B cell (primary cell): ENCODE results near the gene AATK. TPM values are rescaled to one million over a fixed set of nuclear protein-coding genes. Genes with fewer than 3 reads are reported as not detected.

ENCODE experiments used
- ATAC-seq: fragments of 200-7000 bp; cut with Tn5 transposase; one replicate; pipeline ENCODE4 v1.10.0; 2021; ENCODE audit warnings: low read depth, mild to moderate bottlenecking, moderate number of reproducible peaks, moderate library complexity
- CTCF ChIA-PET: fragments of 350-600 bp; sonication (Branson Sonifier 250); formaldehyde crosslinking; loops from one replicate; lab custom pipeline; 2021; ENCODE audit warnings: antibody characterized with exemption, inconsistent platforms; lab: Charles Lee
- POLR2A ChIA-PET: fragments of 350-600 bp; sonication (Branson Sonifier 250); formaldehyde crosslinking; loops from one replicate; lab custom pipeline; 2021; ENCODE audit warnings: antibody characterized with exemption; lab: Charles Lee
- DNase-seq: peaks from one replicate; pipeline ENCODE4 v3.0.0; 2013
- H2AFZ ChIP-seq: 2 replicates; pipeline ENCODE4 v1.6.1; 2012; ENCODE audit warnings: mild to moderate bottlenecking, low read depth, low read length; ENCODE audit not compliant: insufficient read depth, poor library complexity, severe bottlenecking
- H3K27ac ChIP-seq, 2 donors: 1 replicate in 1 of 2; 2 replicates in 1 of 2; pipeline ENCODE4 v1.5.1; 2012 to 2013; ENCODE audit warnings: low read length in 2 of 2, mild to moderate bottlenecking in 2 of 2, moderate library complexity in 1 of 2
- H3K27me3 ChIP-seq, 4 experiments: fragments of 200-600 bp in 1 of 4; sonication (generic) in 1 of 4; replicated peaks in 1 of 4; 1 replicate in 2 of 4; 2 replicates in 2 of 4; pipeline versions ENCODE4 v1.6.1 to v1.7.0; 2013 to 2016; ENCODE audit warnings: low read length in 3 of 4, mild to moderate bottlenecking in 2 of 4, mixed read lengths in 1 of 4, moderate library complexity in 1 of 4; ENCODE audit not compliant: insufficient read depth in 4 of 4, control insufficient read depth in 3 of 4; ENCODE audit errors: control extremely low read depth in 1 of 4
- H3K36me3 ChIP-seq, 2 experiments: replicated peaks in 1 of 2; 1 replicate in 1 of 2; 2 replicates in 1 of 2; pipeline versions ENCODE4 v1.6.1 to v1.7.1; 2013; ENCODE audit warnings: low read length in 1 of 2; ENCODE audit not compliant: insufficient read depth in 2 of 2, control insufficient read depth in 1 of 2; ENCODE audit errors: control extremely low read depth in 1 of 2, extremely low read depth in 1 of 2
- H3K4me1 ChIP-seq, 2 donors: fragments of 200-600 bp in 1 of 2; sonication (generic) in 1 of 2; 1 replicate in 1 of 2; 2 replicates in 1 of 2; pipeline versions ENCODE4 v1.5.1 to v1.6.1; 2013 to 2017; ENCODE audit warnings: low read length in 2 of 2; ENCODE audit not compliant: control insufficient read depth in 2 of 2, insufficient read depth in 2 of 2
- H3K4me2 ChIP-seq: replicated peaks from 2 replicates; pipeline ENCODE3; 2012; ENCODE audit warnings: mild to moderate bottlenecking, low read depth, low read length; ENCODE audit not compliant: poor library complexity, severe bottlenecking
- H3K4me3 ChIP-seq, 5 experiments: fragments of 200-600 bp in 1 of 5; sonication (generic) in 1 of 5; 1 replicate in 3 of 5; 2 replicates in 2 of 5; pipeline versions ENCODE4 v1.5.1 to v1.7.0; 2011 to 2016; ENCODE audit warnings: low read length in 4 of 5, mild to moderate bottlenecking in 4 of 5, low read depth in 2 of 5, control low read depth in 1 of 5, moderate library complexity in 1 of 5; ENCODE audit not compliant: insufficient read depth in 1 of 5; ENCODE audit errors: control extremely low read depth in 1 of 5, extremely low read depth in 1 of 5
- H3K79me2 ChIP-seq: fragments of 200-600 bp; sonication (generic); one replicate; pipeline ENCODE4 v1.6.0; 2016; ENCODE audit warnings: low read length; ENCODE audit not compliant: control insufficient read depth, insufficient read depth
- H3K9ac ChIP-seq: fragments of 200-600 bp; sonication (generic); 2 replicates; pipeline ENCODE4 v1.6.1; 2017; ENCODE audit warnings: mild to moderate bottlenecking, low read length, moderate library complexity
- H3K9me3 ChIP-seq, 3 donors: one replicate each; pipeline versions ENCODE4 v1.6.1 to v1.7.1; 2013; ENCODE audit warnings: low read length in 2 of 3; ENCODE audit not compliant: control insufficient read depth in 2 of 3, insufficient read depth in 1 of 3; ENCODE audit errors: control extremely low read depth in 1 of 3
- H4K20me1 ChIP-seq: 2 replicates; pipeline ENCODE4 v1.6.0; 2012; ENCODE audit warnings: mild to moderate bottlenecking, low read length; ENCODE audit not compliant: insufficient read depth, control insufficient read depth, poor library complexity, severe bottlenecking
- H3K27ac Mint-ChIP-seq: one replicate; pipeline ENCODE4 v1.8.0; 2021; ENCODE audit warnings: mixed read lengths
- H3K27me3 Mint-ChIP-seq: one replicate; pipeline ENCODE4 v1.8.0; 2021; ENCODE audit warnings: mixed read lengths
- H3K4me1 Mint-ChIP-seq: one replicate; pipeline ENCODE4 v1.8.0; 2021; ENCODE audit warnings: mixed read lengths
- H3K4me3 Mint-ChIP-seq: one replicate; pipeline ENCODE4 v1.8.0; 2021; ENCODE audit warnings: mixed read lengths
- H3K9me3 Mint-ChIP-seq: one replicate; pipeline ENCODE4 v1.8.0; 2022; ENCODE audit warnings: mixed read lengths; ENCODE audit not compliant: insufficient read depth
- EZH2 ChIP-seq: IDR thresholded peaks from 2 replicates; pipeline ENCODE4 v1.6.1; 2012; ENCODE audit warnings: borderline replicate concordance, low read depth, mild to moderate bottlenecking, moderate library complexity, low read length; ENCODE audit not compliant: insufficient read depth, poor library complexity, severe bottlenecking
- WGBS: methylation state at CpG from one replicate; pipeline ENCODE4 v1.1.5; 2013; ENCODE audit warnings: missing lambda C conversion rate; ENCODE audit not compliant: insufficient coverage; 5-methylcytosine and 5-hydroxymethylcytosine counted together
- intact Hi-C: fragments of 100-400 bp; cut with micrococcal nuclease; formaldehyde crosslinking; loops from one replicate; pipeline ENCODE4 v1.10.0; 2022
- polyA plus RNA-seq: library from polyadenylated mRNA; depleted of rRNA; stranded (reverse); fragments of >200 nt; gene quantifications from 2 replicates; pipeline ENCODE4 v1.2.3, GENCODE V29; 2012
- total RNA-seq, 2 donors: library from RNA; stranded (reverse); fragments of 120-200 nt in 1 of 2; gene quantifications; 1 replicate in 1 of 2; 2 replicates in 1 of 2; pipeline versions ENCODE4 v1.2.3 to v1.2.4, GENCODE V29; 2013 to 2022
- TF ChIP-seq, protein P1 (sequence below): fragments of 200-600 bp; IDR thresholded peaks from one replicate; pipeline ENCODE4 v1.8.0; 2022; ENCODE audit warnings: antibody characterized with exemption, mild to moderate bottlenecking

Gene AATK
- total and polyA plus RNA-seq, 2 donors (not counting 1 experiment from before 2014, with no cell fraction given): 0.21 to 1.7 TPM

DNA sequence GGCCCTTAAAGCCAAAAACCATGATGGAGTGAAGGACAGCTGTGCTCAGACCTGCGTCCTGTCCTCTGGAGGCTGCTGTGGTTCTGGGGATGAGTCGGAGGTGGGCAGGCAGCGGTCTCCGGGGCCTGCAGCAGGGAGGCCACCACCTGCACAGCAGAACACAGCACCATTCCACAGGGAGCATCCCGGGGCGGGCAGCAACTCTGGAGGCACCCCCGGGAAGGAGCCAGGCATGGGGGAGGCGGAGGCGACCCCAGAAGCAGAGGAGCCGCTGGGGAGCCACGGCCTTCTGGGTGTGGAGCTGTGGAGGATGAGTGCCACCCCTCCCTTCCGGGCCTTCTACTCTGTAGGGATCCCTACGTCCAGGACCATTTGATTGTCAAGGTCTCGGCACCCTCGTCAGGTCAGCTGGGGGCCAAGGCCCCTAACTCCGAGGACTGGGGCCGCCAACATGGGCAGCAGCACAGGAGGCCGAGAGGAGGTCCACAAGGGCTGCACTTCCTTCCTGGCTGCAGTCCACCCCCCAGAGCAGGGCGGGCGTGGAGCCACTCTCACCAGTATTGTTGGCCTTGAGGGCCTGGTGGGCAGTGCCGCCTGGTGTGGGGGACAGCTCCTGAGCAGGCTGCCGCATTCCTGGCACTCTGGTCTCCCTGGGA is 32.9 kb upstream of the AATK start:
- H3K27ac Mint-ChIP-seq: no peak overlapping the region
- intact Hi-C loops: no loop called here
- Histone ChIP-seq H3K36me3 (peaks cover 0 to 13% of the 10 kb centered on the region in 2 experiments), H3K27ac (no peak overlapping the region), H3K9me3 (no peaks in the 10 kb centered on the region), H2AFZ (no peak overlapping the region), H3K4me3 (no peak overlapping the region), H3K79me2 (no peaks in the 10 kb centered on the region), H3K27me3 (no peaks in the 10 kb centered on the region), H3K9ac (no peak overlapping the region), H3K4me1 (no peaks in the 10 kb centered on the region), H4K20me1 (no peaks in the 10 kb centered on the region), H3K4me2 (no peak overlapping the region)
- POLR2A ChIA-PET: no interaction called here
- CTCF ChIA-PET: no interaction called here
- no peaks in the 10 kb centered on the region for H3K4me1 Mint-ChIP-seq
- 97% methylated on average over 21 of the region's 22 CpGs for WGBS
- H3K9me3 Mint-ChIP-seq: no peaks in the 10 kb centered on the region
- no peak for TF ChIP-seq EZH2
- TF ChIP-seq, protein P1, sequence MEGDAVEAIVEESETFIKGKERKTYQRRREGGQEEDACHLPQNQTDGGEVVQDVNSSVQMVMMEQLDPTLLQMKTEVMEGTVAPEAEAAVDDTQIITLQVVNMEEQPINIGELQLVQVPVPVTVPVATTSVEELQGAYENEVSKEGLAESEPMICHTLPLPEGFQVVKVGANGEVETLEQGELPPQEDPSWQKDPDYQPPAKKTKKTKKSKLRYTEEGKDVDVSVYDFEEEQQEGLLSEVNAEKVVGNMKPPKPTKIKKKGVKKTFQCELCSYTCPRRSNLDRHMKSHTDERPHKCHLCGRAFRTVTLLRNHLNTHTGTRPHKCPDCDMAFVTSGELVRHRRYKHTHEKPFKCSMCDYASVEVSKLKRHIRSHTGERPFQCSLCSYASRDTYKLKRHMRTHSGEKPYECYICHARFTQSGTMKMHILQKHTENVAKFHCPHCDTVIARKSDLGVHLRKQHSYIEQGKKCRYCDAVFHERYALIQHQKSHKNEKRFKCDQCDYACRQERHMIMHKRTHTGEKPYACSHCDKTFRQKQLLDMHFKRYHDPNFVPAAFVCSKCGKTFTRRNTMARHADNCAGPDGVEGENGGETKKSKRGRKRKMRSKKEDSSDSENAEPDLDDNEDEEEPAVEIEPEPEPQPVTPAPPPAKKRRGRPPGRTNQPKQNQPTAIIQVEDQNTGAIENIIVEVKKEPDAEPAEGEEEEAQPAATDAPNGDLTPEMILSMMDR: no peak
- no peak for DNase-seq
- ATAC-seq: no peak
- H3K27me3 Mint-ChIP-seq: no peaks in the 10 kb centered on the region
- H3K4me3 Mint-ChIP-seq: no peak overlapping the region

DNA sequence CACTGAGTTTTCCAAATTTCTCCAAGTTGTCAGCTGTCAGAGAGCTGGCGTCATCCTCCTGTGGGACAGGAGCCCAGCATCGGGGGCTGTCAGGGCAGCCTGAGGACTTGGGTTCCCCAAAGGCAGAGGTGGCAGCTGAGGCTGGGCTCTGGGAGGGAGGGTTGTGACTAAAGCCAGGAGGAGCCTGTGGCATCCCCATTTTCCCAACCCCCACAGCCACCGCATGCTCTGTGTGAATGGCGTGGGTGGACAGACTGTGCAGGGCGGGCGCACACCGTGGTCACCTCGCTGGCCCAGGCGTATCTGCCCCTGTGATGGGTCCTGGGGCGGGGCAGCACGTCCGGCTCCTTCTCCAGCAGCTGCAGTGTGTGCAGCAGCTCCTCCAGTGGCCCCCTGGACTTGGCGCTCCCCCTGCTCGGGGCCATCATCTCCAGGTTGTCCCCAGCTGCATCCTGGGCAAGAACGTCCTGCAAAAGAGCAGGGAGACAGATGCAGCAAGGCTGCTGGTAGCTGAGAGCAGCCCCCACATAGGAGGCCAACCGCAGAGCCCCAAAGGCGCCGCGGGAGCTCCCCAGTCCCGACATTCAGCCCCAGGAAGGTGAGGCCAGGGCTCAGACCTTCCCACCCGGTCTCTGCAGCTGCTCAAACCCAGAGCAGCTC is 31.9 kb upstream of the AATK start:
- H2AFZ ChIP-seq: no peak overlapping the region
- intact Hi-C loops: no loop called here
- H3K79me2 ChIP-seq: no peaks in the 10 kb centered on the region
- peaks cover 0 to 13% of the 10 kb centered on the region in 2 experiments for H3K36me3 ChIP-seq
- no peaks in the 10 kb centered on the region for H3K4me1 ChIP-seq
- WGBS: 97% methylated on average over 21 of the region's 21 CpGs
- H3K4me1 Mint-ChIP-seq: no peaks in the 10 kb centered on the region
- H3K27me3 ChIP-seq: no peaks in the 10 kb centered on the region
- H3K9me3 ChIP-seq: no peaks in the 10 kb centered on the region
- ChIA-PET CTCF (interaction anchor here (0.5 to 0.6 kb wide), 2 partner anchors 9 to 683 kb away, joined by 3 read pairs; no protein-coding TSS in a partner anchor), POLR2A (no interaction called here)
- no peaks in the 10 kb centered on the region for H3K9me3 Mint-ChIP-seq
- no peak overlapping the region for H3K27ac ChIP-seq
- no peak overlapping the region for H3K4me3 ChIP-seq
- no peaks in the 10 kb centered on the region for H4K20me1 ChIP-seq
- H3K4me2 ChIP-seq: no peak overlapping the region
- no peaks in the 10 kb centered on the region for H3K27me3 Mint-ChIP-seq
- H3K4me3 Mint-ChIP-seq: no peak overlapping the region
- TF ChIP-seq, protein P1: no peak
- no peak for TF ChIP-seq EZH2
- ATAC-seq (no peak), DNase-seq (no peak)
- H3K9ac ChIP-seq: no peak overlapping the region
- no peak overlapping the region for H3K27ac Mint-ChIP-seq
